Measurements from ENCODE around the gene FABP3.

DNA sequence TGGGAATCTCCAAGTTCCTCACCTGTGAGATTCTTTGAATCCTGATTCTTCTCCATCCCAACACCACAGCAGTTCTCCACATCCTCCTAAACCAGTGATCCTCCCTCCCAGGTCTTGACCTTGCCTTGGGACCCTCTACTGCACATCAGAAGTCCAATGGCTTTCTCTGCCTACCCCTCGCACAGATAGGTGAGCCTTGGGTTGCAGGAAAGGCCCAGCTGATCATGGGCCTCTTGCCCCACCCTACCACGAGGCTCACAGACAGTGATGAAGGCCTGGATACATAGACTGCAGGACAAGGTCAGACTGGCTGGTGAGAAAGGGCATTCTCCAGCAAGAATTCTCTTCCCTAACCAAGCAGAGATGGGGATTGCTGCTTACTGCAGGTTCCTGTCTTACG is 825 bp downstream of the FABP3 start:
- TF ChIP-seq POLR2AphosphoS5 (IDR thresholded peaks at IDR 0.05) (no peak), RAD21 (conservative IDR thresholded peaks at IDR 0.05) (no peak), TAF1 (IDR thresholded peaks at IDR 0.05; ENCODE audit: low read depth) (no peak), SMC3 (conservative IDR thresholded peaks at IDR 0.05; ENCODE audit: poor library complexity) (no peak), MXI1 (conservative IDR thresholded peaks at IDR 0.05; ENCODE audit: poor library complexity, severe bottlenecking) (no peak), EZH2 (IDR thresholded peaks at IDR 0.05; ENCODE audit: borderline replicate concordance, insufficient read depth, low read length, poor library complexity, severe bottlenecking) (no peak)
- TF ChIP-seq, protein P1, sequence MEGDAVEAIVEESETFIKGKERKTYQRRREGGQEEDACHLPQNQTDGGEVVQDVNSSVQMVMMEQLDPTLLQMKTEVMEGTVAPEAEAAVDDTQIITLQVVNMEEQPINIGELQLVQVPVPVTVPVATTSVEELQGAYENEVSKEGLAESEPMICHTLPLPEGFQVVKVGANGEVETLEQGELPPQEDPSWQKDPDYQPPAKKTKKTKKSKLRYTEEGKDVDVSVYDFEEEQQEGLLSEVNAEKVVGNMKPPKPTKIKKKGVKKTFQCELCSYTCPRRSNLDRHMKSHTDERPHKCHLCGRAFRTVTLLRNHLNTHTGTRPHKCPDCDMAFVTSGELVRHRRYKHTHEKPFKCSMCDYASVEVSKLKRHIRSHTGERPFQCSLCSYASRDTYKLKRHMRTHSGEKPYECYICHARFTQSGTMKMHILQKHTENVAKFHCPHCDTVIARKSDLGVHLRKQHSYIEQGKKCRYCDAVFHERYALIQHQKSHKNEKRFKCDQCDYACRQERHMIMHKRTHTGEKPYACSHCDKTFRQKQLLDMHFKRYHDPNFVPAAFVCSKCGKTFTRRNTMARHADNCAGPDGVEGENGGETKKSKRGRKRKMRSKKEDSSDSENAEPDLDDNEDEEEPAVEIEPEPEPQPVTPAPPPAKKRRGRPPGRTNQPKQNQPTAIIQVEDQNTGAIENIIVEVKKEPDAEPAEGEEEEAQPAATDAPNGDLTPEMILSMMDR (IDR thresholded peaks at IDR 0.05; ENCODE audit: poor library complexity, severe bottlenecking): no peak
- TF ChIP-seq, protein P2, sequence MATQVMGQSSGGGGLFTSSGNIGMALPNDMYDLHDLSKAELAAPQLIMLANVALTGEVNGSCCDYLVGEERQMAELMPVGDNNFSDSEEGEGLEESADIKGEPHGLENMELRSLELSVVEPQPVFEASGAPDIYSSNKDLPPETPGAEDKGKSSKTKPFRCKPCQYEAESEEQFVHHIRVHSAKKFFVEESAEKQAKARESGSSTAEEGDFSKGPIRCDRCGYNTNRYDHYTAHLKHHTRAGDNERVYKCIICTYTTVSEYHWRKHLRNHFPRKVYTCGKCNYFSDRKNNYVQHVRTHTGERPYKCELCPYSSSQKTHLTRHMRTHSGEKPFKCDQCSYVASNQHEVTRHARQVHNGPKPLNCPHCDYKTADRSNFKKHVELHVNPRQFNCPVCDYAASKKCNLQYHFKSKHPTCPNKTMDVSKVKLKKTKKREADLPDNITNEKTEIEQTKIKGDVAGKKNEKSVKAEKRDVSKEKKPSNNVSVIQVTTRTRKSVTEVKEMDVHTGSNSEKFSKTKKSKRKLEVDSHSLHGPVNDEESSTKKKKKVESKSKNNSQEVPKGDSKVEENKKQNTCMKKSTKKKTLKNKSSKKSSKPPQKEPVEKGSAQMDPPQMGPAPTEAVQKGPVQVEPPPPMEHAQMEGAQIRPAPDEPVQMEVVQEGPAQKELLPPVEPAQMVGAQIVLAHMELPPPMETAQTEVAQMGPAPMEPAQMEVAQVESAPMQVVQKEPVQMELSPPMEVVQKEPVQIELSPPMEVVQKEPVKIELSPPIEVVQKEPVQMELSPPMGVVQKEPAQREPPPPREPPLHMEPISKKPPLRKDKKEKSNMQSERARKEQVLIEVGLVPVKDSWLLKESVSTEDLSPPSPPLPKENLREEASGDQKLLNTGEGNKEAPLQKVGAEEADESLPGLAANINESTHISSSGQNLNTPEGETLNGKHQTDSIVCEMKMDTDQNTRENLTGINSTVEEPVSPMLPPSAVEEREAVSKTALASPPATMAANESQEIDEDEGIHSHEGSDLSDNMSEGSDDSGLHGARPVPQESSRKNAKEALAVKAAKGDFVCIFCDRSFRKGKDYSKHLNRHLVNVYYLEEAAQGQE (IDR thresholded peaks at IDR 0.05; ENCODE audit: borderline replicate concordance): no peak
